Measurements from ENCODE around the gene TMEM121. TPM values are rescaled to one million over a fixed set of nuclear protein-coding genes. Genes with fewer than 3 reads are reported as not detected.
A peak's percentile ranks its signal among the peaks of the same experiment; 100 is the strongest.

Gene TMEM121
- total and polyA plus RNA-seq, 4 donors, result 0.33 to 1.5 (median 0.37) TPM; not detected in 1

DNA sequence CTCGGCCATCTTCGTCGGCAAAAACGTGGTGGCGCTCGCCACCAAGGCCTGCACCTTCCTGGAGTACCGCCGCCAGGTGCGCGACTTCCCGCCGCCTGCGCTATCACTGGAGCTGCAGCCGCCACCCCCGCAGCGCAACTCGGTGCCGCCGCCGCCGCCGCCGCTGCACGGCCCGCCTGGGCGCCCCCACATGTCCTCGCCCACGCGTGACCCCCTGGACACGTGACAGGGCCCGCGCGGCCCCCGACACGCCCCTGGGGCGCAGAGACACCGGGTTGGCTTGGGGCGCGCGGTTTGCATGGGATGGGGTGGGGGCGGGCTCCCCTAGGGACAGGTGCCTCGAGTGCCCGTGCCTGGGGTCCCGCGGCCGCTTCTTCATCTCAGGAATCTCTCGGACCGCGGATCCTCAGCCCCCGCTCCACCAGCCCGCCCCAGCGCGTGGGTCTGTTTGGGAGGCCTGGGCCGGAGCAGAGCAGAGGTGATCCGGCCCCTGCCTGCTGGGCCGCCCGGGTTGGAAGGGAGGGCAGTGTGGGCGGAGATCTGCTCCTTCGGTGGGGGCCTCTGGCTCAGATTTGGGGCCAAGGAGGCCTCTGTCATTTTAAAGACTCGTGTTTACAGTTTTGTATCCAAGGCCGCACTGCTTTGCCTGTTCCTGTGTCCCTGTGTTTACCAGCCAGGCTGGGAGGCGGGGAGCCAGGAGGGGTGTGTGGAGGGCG is 3.3 kb downstream of the TMEM121 start:
- no peak for DNase-seq (ENCODE audit: low spot score)
- TF ChIP-seq EGR1 (IDR thresholded peaks at IDR 0.05; ENCODE audit: low read depth in 2 of 2) (no peak), GABPA (IDR thresholded peaks at IDR 0.05 in 1 of 2, conservative IDR thresholded peaks at IDR 0.05 in 1 of 2) (no peak), RAD21 (IDR thresholded peaks at IDR 0.05) (no peak), FOXA1 (IDR thresholded peaks at IDR 0.05) (no peak), FOXA2 (IDR thresholded peaks at IDR 0.05) (no peak), SP1 (IDR thresholded peaks at IDR 0.05) (no peak), TAF1 (conservative IDR thresholded peaks at IDR 0.05) (no peak), JUND (IDR thresholded peaks at IDR 0.05) (no peak), YY1 (IDR thresholded peaks at IDR 0.05) (no peak), RXRA (IDR thresholded peaks at IDR 0.05) (no peak), NR2F2 (IDR thresholded peaks at IDR 0.05) (no peak), HNF4G (IDR thresholded peaks at IDR 0.05) (no peak)
- TF ChIP-seq, protein P1, sequence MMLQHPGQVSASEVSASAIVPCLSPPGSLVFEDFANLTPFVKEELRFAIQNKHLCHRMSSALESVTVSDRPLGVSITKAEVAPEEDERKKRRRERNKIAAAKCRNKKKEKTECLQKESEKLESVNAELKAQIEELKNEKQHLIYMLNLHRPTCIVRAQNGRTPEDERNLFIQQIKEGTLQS (IDR thresholded peaks at IDR 0.05), result no peak
- TF ChIP-seq, protein P2, sequence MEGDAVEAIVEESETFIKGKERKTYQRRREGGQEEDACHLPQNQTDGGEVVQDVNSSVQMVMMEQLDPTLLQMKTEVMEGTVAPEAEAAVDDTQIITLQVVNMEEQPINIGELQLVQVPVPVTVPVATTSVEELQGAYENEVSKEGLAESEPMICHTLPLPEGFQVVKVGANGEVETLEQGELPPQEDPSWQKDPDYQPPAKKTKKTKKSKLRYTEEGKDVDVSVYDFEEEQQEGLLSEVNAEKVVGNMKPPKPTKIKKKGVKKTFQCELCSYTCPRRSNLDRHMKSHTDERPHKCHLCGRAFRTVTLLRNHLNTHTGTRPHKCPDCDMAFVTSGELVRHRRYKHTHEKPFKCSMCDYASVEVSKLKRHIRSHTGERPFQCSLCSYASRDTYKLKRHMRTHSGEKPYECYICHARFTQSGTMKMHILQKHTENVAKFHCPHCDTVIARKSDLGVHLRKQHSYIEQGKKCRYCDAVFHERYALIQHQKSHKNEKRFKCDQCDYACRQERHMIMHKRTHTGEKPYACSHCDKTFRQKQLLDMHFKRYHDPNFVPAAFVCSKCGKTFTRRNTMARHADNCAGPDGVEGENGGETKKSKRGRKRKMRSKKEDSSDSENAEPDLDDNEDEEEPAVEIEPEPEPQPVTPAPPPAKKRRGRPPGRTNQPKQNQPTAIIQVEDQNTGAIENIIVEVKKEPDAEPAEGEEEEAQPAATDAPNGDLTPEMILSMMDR (IDR thresholded peaks at IDR 0.05; ENCODE audit: low read depth, low read length, missing input control), result no peak
- TF ChIP-seq, protein P3, sequence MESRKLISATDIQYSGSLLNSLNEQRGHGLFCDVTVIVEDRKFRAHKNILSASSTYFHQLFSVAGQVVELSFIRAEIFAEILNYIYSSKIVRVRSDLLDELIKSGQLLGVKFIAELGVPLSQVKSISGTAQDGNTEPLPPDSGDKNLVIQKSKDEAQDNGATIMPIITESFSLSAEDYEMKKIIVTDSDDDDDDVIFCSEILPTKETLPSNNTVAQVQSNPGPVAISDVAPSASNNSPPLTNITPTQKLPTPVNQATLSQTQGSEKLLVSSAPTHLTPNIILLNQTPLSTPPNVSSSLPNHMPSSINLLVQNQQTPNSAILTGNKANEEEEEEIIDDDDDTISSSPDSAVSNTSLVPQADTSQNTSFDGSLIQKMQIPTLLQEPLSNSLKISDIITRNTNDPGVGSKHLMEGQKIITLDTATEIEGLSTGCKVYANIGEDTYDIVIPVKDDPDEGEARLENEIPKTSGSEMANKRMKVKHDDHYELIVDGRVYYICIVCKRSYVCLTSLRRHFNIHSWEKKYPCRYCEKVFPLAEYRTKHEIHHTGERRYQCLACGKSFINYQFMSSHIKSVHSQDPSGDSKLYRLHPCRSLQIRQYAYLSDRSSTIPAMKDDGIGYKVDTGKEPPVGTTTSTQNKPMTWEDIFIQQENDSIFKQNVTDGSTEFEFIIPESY (IDR thresholded peaks at IDR 0.05), result no peak
- TF ChIP-seq, protein P4, sequence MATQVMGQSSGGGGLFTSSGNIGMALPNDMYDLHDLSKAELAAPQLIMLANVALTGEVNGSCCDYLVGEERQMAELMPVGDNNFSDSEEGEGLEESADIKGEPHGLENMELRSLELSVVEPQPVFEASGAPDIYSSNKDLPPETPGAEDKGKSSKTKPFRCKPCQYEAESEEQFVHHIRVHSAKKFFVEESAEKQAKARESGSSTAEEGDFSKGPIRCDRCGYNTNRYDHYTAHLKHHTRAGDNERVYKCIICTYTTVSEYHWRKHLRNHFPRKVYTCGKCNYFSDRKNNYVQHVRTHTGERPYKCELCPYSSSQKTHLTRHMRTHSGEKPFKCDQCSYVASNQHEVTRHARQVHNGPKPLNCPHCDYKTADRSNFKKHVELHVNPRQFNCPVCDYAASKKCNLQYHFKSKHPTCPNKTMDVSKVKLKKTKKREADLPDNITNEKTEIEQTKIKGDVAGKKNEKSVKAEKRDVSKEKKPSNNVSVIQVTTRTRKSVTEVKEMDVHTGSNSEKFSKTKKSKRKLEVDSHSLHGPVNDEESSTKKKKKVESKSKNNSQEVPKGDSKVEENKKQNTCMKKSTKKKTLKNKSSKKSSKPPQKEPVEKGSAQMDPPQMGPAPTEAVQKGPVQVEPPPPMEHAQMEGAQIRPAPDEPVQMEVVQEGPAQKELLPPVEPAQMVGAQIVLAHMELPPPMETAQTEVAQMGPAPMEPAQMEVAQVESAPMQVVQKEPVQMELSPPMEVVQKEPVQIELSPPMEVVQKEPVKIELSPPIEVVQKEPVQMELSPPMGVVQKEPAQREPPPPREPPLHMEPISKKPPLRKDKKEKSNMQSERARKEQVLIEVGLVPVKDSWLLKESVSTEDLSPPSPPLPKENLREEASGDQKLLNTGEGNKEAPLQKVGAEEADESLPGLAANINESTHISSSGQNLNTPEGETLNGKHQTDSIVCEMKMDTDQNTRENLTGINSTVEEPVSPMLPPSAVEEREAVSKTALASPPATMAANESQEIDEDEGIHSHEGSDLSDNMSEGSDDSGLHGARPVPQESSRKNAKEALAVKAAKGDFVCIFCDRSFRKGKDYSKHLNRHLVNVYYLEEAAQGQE (IDR thresholded peaks at IDR 0.05), result no peak
- Histone ChIP-seq H3K9ac (ENCODE audit: low read depth in 1 of 2, low read length in 2 of 2) (no peak overlapping the region), H3K27ac (ENCODE audit: low read depth in 1 of 2, low read length in 2 of 2) (no peak overlapping the region), H3K4me1 (ENCODE audit: control insufficient read depth in 4 of 4, insufficient read depth in 4 of 4, low read length in 3 of 4) (peaks cover 9 to 30% (median 20%) of the 10 kb centered on the region in 4 donors), H3K4me3 (ENCODE audit: low read depth in 1 of 3, low read length in 3 of 3) (peak overlapping the region in 1 of 3 donors; percentile 8), H3K27me3 (ENCODE audit: control insufficient read depth in 4 of 4, insufficient read depth in 4 of 4, low read length in 3 of 4) (no peaks in the 10 kb centered on the region), H3K36me3 (ENCODE audit: control insufficient read depth in 4 of 4, insufficient read depth in 3 of 4, low read depth in 1 of 4, low read length in 3 of 4) (peaks cover 0 to 1% (median 0%) of the 10 kb centered on the region in 4 donors), H3K9me3 (ENCODE audit: control insufficient read depth in 4 of 4, low read length in 3 of 4) (no peaks in the 10 kb centered on the region)
- WGBS, result 55% methylated on average over 63 of the region's 63 CpGs
